ENCODE data around the gene CCNB1IP1.
"Not testable (repeated sequence)": the region's sequence is repeated elsewhere in the genome, so short reads cannot be mapped to it uniquely, and the experiment has no call there.

Gene CCNB1IP1, protein sequence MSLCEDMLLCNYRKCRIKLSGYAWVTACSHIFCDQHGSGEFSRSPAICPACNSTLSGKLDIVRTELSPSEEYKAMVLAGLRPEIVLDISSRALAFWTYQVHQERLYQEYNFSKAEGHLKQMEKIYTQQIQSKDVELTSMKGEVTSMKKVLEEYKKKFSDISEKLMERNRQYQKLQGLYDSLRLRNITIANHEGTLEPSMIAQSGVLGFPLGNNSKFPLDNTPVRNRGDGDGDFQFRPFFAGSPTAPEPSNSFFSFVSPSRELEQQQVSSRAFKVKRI

DNA sequence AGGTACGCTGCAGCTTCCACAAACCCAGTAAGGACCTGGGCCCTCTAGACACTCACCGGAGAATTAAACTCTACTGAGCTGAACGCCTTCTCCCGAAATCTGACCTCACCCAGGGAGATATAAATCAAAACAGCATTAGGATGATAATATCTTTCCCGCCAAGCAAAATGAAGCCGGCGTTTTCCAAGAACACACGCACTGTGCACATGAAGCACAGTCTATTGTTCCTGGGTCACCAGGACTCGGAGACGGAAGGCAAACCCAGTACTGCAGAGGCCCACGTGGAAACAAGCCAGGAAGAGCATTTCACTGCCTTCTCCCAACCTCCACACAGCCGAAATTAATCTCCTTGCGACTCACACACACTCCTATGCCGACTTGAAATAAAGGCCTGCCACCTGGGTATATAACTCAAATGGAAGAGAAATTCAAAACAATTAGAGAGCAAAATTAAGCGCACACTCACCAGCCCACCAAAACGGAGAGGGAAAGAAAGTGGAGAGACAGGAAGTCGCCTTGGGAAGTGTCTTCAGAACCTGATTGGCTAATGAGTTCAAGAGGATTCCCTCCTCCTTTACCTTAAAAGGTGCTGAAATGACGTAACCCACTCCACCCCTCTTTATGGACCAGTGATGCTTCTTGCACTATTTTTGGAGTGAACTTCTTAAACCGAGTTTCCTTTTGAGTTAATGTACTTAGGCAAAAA is at the start of gene CCNB1IP1:
Gene CCNB1IP1 (minus strand): TSS at position 492 of the 706 bp plus-strand sequence. CDS start 16,756 bp downstream, outside the sequence.
- DNase-seq (ENCODE audit: low read depth in 2 of 2), result peak; percentile 8 to 36

DNA sequence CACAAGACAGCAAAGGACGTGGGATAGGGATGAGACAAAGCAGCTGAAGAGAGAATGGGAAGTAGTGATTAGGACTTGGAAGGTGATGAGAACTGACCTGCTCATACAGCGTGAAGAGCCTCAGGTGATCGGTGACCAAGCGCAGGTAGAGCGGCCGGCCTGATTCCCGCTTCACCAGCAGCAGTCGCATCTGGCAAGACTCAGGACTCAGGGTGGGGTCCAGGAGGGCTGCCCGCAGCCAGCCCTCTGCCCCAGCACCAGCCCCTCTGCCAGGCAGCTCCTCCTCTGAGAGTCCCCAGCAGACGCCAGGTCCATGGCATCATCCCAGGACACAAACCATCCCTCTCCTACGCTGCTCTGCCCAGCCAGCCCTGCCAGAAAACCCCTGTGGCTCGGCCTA is 49.4 kb upstream of the CCNB1IP1 start:
- DNase-seq (ENCODE audit: low read depth in 2 of 2), result no peak

DNA sequence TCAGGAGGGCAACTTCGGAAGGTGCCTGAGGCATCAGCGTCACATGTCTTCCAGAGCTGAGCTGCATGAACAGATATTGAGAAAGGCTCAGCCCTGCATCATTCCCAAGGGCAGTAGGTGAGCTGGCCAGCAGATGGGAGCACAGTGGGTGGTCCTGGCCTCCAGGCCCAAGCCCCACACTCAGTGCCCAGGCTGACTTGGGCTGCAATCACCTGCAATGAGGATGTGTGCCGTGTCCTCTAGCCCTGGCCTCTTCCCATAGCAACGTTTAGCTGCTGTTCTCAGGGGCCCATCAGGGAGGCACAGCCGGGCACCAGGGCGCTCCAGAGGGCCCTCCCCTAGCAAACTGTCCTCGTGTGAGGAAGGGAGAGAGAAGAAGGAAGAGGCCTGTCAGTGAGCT is 48.3 kb upstream of the CCNB1IP1 start:
- no peak for DNase-seq (ENCODE audit: low read depth in 2 of 2)

DNA sequence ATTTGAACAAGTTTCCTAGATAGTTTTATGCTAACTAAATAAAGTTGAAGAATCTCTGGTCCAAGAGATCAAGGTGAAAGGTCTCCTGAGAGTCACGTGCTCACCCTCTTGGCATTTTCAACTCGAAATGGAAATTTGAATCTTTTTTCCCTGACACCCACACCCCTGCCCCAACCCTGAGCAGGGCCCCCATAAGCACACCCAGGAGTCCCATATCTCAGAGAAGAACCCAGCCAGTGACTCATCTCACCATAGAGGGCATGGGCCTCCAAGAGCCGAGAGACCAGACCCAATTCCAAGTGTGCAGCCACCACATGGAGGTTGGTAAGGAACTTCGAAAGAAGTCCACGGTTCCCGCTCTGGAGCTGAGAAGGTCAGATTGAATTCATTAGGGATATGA is 47.6 kb upstream of the CCNB1IP1 start:
- no peak for DNase-seq (ENCODE audit: low read depth in 2 of 2)

DNA sequence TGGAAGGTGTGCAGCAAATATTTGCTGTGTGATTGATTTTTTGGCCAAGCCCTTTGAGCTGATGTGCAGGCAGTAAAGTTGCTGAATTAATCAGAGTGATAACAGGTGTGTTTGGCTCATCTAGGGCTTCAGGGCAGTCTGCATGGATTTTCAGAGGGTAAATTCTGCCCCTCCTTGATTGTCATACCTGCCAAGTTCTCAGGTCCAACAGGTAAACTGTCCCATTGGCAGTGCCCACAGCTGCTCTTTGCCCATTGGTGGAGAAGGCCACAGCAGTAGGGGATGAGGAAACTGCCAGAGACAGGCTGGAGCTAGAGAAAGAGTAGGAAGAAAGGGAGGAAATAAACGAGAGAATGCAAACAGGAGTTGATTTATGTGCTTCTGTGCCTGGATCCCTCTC is 46.7 kb upstream of the CCNB1IP1 start:
- no peak for DNase-seq (ENCODE audit: low read depth in 2 of 2)

DNA sequence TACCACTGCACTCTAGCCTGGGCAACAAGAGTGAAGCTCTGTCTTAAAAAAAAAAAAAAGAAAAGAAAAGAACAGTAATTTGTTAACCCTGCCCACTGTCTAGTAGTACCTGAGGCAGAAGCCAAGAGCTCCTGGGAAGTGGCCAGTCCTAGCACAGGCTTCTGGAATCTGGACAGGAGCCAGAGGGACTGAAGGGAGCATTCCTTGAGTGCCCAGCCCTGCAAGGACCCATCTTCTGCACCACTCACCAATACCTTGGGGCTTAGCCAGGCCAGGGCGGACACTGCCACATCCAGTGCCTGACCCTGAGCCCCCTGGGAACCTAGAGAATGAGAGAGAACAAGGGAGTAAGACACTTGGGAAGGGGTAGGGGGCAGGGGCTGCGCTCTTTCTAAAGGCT is 44.1 kb upstream of the CCNB1IP1 start:
- no peak for DNase-seq (ENCODE audit: low read depth in 2 of 2)

DNA sequence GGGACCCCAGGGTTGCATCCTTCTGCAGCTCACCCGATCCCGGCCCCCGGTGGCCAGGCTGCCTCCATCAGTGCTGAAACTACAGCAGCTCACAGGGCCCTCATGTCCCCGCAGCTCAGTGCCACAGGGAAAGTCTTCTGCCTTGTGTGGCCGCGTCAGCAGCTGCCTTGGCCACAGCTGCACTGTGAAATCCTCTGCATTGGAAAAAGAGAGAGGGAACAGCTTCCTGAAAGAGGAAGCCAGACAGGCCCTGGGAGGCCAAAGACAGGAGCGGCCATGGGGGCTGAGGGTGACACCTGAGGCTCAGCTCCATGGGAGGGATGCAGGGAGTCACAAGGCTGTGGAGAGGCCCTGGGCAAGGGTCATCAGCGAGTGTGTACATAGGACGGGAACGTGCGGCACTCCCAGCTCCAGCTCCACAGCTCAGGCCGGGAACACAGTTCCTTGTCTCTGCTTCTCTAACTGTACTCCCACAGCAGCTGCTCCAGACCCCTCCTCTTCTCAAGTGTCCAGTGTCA is 43.1 kb upstream of the CCNB1IP1 start:
- no peak for DNase-seq (ENCODE audit: low read depth in 2 of 2)

DNA sequence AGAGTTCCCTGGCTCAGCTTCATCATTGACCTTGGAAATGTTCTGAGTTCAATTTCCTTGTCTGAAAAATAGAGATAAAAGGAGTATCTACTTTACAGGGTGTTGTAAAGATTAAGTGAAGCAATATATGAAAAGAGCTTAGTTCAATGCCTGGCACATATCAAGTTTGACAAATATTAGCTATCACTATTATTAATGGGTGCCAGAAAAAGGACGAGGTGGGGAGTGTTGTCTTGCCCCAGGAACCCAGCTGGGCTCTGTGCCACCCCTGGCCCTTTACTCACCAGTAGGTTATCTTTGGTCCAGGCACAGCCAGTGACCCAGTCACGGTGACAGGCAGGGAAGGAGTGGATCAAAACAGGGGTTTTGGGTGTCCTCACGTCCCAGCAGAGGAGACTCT is 42.4 kb upstream of the CCNB1IP1 start:
- DNase-seq (ENCODE audit: low read depth in 2 of 2), result no peak

DNA sequence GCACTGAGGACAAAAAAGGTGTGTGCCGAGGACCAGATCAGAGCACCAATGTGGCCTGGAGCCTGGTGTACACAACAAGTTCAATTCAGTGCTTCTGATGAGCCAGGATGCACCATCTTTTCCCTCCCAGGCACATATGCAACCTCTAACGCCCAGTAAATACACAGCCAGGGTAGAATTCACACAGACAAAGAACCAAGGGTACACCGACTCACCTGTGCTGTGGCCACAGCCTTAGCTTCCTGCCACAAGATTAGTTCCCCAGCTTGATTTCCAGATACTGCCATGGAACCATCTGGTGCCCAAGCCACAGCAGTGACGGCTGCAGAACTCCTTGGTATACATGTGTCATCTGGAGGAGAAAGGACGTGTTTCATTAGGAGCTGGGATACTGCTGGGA is 39.7 kb upstream of the CCNB1IP1 start:
- no peak for DNase-seq (ENCODE audit: low read depth in 2 of 2)

DNA sequence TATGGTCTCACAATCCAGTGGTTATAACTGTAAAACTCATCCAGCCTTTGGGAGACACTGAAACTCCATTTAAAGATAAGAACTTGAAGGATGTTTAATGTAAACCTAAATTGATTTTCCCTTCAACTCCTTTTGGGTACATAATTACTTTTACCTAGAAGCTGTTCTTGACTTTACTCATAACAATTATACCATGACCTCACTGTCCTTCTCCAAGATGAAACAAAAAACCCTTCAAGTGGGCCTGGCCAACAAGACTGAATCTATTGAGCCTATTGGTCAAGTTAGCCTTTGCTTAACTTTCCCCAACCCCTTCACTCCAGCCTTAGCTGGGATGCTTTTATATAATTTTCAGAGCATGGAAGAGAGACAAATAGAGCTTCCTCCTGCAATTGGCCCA is 32.8 kb upstream of the CCNB1IP1 start:
- no peak for DNase-seq (ENCODE audit: low read depth in 2 of 2)

DNA sequence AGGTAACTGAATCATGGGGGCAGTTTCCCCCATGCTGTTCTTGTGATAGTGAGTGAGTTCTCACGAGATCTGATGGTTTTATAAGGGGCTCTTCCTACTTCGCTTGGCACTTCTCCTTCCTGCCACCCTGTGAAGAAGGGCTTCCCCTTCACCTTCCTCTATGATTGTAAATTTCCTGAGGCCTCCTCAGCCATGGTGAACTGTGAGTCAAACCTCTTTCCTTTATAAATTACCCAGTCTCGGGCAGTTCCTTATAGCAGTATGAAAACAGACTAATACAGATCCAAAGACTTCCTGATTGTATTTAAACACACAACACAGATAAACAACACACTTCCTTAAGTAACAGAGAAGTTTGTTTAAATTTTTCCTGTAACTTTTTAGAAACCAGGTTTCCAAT is 25.4 kb upstream of the CCNB1IP1 start:
- not testable (repeated sequence) for DNase-seq (ENCODE audit: low read depth in 2 of 2)

DNA sequence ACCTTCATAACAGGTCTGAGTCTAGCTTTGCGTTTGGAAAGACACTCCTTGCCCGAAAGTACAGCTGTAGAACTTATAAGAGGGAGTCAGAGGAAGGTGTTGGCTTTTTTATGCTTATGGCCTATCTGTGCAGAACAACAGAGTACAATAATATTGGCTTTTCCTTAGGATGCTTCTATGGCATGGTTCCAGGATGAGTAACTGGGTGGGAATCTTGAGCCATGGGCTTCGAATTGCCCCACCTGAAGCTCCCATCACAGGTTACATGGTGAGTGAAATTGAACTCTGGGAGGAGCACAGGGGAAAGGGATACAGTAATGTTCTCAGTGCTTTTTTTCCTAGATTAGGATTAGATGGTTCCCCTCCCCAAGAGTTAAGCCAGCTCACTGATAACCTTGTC is 23.3 kb upstream of the CCNB1IP1 start:
- DNase-seq (ENCODE audit: low read depth in 2 of 2), result no peak

DNA sequence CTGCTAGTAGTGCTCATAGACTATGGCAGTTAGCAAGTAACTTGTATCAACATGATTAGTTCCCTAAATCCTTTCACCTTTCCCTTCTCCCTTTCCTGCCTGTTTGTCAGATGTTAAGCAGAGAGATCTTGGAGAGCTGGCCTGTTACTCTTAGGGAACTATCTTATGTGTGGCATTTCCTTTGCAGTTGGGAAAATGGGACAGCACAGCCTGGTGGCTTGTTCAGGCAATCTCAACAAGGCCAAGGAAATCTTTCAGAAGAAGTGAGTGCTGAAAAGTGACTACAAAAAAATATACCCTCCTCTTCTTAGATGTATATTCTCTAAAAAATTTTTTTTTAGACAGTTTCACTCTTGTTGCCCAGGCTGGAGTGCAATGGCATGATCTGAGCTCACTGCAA is 17.8 kb upstream of the CCNB1IP1 start:
- no peak for DNase-seq (ENCODE audit: low read depth in 2 of 2)

DNA sequence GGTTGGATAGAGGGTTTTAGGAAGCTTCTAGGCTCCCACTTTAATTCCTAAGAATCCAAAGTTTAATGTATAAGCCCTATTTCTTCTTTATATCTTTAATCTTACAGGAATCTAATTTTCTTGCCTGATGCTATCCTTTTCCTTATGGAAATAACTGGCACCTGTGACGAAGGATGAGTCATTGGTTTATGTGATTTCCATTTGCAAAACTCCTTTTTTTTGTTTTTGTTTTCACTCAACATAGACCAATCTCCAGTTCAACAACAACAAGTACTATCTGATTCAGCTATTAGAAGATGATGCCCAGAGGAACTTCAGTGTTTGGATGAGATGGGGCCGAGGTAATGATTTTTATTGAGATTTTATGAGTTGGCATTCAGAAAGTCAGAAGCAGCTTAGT is 17.2 kb upstream of the CCNB1IP1 start:
- no peak for DNase-seq (ENCODE audit: low read depth in 2 of 2)

DNA sequence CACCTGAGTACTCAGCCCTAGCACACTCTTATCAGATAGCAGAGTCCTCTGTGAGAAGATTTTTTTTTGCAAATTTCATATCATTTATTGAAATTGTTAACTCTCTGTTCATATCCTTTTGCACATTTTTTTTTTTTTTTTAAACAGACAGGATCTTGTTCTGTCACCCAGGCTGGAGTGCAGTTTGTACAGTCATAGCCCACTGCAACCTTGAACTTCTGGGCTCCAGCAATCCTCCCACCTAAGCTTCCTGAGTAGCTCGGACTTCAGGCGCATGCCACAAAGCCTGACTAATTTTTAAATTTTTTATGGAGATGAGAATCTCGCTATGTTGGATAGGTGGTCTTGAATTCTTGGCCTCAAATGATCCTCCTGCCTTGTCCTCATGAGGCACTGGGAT is 14.7 kb upstream of the CCNB1IP1 start:
- no peak for DNase-seq (ENCODE audit: low read depth in 2 of 2)

DNA sequence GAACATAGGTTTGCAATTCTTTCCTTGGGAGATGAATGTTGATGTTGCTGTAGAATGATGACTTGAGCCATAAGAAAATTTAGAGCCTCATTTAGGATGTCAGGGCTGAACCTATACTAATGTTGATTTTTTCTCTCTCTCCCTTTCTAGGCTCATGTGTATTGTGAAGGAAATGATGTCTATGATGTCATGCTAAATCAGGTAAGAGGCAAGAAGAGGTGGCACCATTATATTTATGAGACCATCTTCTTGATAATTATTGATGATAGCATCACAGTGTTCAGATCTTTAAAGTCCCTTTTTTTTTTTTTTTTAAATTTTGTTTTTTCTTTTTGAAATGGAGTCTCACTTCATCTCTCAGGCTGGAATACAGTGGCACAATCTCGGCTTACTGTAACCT is 13.6 kb upstream of the CCNB1IP1 start:
- no peak for DNase-seq (ENCODE audit: low read depth in 2 of 2)

DNA sequence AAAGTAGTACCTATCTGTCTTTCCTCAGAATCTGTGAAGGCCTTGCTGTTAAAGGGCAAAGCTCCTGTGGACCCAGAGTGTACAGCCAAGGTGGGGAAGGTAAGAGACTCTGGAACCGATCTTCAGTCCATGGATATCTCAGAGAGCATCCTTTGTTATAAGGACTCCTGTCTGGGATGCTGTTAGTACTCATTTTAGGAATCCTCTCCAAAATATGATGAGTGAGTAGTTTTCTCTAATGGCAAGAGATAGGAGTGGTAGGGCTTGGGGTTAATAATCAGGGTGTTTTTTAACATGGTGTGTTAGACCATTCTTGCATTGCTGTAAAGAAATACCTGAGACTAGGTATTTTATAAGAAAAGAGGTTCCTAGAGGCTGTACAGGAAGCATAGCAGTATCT is 12.3 kb upstream of the CCNB1IP1 start:
- no peak for DNase-seq (ENCODE audit: low read depth in 2 of 2)

DNA sequence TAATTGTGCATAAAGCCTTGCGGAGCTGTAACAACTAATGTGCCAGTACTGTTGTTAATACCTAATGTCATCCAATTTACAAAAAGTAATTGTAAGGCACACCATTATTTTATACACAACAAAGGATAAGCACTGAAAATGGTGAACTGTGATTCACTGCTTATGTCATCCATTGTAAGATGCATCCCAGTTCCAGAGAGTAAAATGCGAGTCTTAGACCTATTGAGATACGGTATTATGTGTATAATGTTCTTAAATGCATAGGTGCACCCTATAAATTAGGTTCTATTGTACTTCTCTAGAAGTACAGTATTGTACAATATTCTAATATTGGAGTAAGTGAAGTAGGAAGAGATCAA is 10.8 kb upstream of the CCNB1IP1 start:
- no peak for DNase-seq (ENCODE audit: low read depth in 2 of 2)

DNA sequence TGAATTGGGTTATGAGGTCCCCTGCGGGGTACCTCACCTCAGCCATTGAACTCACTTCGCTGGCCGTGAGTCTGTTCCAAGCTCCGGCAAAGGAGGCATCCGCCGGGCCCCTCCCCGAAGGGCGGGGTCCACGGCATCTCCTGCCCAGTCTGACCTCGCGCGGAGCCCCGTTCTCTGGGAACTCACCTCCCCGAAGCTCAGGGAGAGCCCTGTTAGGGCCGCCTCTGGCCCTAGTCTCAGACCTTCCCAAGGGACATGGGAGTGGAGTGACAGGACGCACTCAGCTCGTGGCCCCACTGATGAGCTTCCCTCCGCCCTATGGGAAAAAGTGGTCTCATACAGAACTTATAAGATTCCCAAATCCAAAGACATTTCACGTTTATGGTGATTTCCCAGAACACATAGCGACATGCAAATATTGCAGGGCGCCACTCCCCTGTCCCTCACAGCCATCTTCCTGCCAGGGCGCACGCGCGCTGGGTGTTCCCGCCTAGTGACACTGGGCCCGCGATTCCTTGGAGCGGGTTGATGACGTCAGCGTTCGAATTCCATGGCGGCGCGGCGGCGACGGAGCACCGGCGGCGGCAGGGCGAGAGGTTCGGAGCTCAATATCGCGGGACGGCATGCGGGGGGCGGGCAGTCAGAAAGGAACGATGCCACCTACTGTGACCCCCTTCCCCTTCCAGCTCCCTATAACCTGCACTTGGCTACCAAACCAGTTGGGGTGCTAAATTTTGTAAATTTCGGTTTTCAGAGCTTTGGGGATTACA is 10.2 kb upstream of the CCNB1IP1 start, which contains the start of gene PARP2:
Gene PARP2 (plus strand): TSS at position 544 of the 770 bp plus-strand sequence. CDS start 7 bp downstream, at position 551.
- peak; percentile 89 to 91 for DNase-seq (ENCODE audit: low read depth in 2 of 2)

DNA sequence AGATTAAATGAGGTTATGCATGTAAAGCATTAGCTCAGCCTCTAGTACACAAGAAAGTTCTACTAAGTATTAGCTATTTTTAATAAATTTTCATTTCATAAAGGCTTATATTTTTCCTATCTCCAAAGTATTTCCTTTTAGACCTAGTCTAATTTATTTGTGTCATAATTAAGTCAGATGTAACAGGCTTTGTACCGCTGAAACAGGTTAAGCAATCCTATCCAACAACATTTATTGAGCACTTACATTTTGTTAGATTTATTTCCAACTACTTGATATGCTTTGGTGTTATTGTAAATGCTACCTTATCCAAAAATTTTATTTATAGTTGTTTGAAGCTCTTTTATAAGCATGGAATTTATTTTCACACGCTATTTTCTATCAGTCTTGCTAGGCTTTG is 8.6 kb upstream of the CCNB1IP1 start:
- no peak for DNase-seq (ENCODE audit: low read depth in 2 of 2)

DNA sequence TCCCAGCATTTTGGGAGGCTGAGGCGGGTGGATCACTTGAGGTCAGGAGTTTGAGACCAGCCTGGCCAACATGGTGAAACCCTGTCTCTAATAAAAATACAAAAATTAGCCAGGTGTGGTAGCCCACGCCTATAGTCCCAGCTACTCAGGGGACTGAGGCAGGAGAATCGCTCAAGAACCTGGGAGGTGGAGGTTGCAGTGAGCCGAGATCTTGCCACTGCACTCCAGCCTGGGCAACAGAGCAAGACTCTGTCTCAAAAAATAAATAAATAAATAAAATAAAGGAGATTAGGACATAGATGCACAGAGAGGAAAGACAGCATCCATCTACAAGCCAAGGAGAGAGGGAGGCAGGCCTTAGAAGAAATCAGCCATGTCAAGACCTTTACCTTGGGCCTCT is 8.0 kb upstream of the CCNB1IP1 start:
- not testable (repeated sequence) for DNase-seq (ENCODE audit: low read depth in 2 of 2)

DNA sequence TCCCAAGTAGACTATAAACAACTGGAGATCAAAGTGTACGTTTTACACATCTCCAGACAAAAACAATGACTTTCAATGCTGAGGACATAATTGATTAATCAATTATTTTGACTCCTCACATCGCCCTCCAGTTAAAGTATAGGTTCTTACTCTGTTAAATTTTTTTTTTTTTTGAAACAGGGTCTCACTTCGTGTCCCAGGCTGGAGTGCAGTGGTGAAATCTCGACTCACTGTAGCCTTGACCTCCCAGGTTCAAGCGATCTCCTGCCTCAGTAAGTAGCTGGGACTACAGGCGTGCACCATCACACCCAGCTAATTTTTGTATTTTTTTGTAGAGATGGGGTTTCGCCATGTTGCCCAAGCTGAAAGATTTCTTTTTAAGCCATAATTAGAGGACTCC is 938 bp upstream of the CCNB1IP1 start:
- no peak for DNase-seq (ENCODE audit: low read depth in 2 of 2)

DNA sequence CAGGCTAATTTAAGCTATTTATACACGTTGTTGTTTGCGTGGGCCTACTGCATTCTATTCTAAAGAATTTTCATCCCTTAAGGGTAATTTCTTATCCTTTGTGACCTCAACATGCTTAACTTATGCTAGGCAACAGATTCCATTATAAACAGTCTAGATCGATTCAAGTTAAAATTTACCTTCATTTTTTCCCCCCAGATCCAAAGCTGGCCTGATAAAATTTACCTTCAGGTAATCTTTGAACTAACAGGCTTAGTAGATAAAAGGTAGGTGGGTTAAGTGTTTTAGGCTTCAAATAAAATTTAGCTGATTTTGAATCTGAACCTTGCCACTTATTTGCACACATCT is 389 bp upstream of the CCNB1IP1 start:
- no peak for DNase-seq (ENCODE audit: low read depth in 2 of 2)
